NCI-H345 treated with DMSO at 0.1 percent for 48 hours (cell line): ENCODE measurements around the gene ZNF512.
"Not testable (repeated sequence)": the region's sequence is repeated elsewhere in the genome, so short reads cannot be mapped to it uniquely, and the experiment has no call there.

ENCODE experiments used
- DNase-seq: peaks from one replicate; lab custom pipeline; 2025; ENCODE audit not compliant: unreplicated experiment; lab: John Stamatoyannopoulos, UW

ZNF512 gene

DNA sequence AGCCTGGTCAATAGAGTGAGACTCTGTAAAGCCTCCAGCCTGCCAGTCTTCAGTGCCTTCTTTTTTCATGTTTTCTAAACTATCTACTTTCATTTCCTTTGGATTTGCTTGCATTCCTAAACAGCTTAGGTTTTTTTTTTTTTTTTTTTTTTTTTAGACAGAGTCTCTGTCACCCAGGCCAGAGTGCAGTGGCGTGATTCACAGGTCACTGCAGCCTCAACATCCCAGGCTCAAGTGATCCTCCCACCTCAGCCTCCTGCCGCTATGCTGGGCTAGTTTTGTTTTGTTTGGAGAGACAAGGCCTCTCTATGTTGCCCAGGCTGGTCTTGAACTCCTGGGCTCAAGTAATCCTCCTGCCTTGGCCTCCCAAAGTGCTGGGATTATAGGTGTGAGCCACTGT is 47.4 kb downstream of the ZNF512 start:
- DNase-seq, result not testable (repeated sequence)

DNA sequence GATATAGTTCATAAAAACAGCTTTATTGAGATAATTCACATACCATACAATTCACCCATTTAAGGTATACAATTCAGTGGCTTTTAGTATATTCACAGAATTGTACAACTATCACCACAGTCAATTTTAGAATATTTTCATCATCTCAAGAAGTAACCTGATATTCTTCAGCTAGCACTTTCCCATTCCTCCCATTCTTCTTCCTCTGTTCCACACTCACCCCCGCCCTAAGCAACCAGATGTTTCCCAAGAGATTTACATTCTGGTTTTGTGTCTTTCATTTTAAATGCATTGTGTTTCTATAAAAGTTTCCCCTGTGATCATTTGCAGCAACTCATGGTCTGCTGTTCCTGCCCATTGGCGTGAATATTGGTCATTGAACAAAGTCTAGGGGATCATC is 51.4 kb downstream of the ZNF512 start:
- DNase-seq, result no peak

DNA sequence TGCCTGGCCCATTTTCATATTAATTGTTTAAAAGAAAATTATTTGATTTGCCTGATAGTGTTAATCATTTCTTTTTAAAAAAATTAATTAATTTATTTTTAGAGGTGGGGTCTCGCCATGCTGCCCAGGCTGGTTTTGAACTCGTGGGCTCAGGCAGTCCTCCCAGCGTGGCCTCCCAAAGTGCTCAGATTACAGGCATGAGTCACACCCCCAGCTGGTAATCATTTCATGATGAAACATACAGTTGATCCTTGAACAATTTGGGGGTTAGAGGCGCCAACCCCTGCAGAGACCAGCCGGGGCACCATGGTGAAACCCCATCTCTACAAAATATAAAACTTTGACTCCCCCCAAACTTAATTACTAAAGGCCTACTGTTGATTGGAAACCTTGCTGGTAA is 53.9 kb downstream of the ZNF512 start:
- DNase-seq, result no peak

DNA sequence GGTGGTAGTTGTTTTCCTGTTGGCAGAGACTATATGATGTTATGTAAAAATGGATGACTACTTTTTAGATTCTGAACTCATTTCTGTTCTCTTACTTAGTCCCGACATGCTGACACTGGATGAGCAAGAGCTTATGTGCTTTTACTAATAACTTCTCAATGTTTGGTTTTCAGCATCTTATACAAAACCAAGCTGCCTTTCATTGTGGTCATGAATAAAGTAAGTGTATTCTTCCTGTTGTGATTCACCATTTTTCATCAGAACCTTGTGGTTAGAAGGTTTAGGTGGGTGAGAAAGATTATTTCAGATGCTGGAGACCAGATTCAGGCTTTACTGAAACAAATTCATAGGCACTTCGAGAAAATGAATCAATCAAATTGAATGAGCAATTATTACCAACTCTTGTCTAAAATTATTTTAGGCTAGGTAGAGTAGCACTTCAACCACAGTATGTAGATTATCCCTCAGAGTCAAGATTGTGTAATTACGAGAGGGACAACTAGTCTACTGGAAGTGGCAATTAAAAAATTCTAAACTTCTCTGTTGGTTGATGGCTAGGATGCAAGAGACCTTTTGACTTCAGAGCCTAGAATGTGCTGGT is 55.3 kb downstream of the ZNF512 start:
- DNase-seq, result no peak

DNA sequence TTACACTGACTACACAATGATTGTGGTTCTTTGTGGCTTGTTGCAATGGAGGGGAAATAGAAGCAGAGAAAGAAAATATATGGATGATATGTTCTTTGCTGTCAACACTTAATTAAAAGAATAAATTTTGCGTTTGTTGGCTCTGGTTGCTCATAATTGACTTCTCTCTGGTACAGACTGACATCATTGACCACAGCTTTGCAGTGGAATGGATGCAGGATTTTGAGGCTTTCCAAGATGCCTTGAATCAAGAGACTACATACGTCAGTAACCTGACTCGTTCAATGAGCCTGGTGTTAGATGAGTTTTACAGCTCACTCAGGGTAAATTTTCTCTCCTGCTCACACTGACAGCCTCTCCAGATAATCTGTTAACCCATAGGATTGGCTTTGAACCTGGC is 55.9 kb downstream of the ZNF512 start:
- DNase-seq, result no peak

DNA sequence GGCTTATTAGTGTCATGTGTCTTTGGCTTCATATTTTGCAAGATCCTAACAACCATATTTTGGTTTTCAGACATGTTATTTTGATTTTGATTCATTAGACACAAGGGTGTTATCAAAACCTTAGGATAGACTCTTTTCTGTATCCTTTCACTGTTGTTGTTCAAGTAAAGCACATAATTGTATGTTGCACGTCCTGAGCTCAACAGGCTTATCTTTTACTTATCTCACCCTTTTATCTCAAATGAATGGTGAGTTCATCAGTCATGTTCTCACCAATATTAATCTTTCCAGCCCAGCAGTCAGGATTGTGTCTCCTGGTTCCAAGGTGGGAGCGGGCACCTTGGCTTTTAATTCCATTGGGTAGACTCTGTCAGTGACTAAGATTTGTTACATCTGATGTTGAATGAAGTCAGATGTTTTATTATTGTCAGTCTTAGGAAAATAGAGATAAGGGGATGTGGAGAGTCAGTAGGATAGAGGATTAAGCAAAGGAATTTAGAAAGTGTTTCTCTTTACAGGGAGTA is 57.9 kb downstream of the ZNF512 start:
- DNase-seq, result no peak

DNA sequence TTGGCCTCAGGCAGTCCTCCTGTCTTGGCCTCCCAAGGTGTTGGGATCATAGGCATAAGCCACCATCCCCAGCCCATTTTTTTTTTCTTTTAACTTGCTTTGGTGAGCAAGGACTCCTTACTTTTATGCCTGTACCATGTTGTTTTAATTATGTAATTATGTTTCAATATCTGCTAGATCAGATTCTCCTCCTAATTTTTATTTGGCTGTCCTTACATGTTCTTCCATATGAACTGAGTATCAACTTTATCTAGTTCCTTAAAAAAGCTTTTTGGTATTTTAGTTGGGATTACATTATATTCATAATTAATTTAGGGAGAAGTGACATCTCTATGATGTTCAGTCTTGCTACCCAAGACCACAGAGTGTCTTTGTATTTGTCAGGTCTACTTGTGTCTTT is 62.4 kb downstream of the ZNF512 start:
- DNase-seq, result no peak

DNA sequence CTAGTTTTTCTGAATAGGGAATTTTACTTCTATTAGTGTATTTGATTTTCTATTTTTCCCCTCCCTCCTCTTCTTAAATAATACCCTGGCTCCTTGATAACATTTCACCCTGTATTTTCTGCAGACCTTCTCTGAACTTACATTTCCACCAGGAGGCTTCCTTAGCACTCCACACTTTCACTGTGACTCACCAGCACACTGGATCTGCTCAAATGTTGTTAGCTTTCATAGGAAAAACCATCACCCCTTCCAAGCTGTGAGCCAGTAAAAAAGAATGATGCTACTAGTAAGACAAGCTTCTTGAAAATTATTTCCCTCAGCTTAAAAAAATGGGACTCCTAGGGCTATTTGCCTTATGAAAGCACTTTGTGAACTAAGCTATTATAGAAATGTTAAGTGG is 64.4 kb downstream of the ZNF512 start:
- no peak for DNase-seq

DNA sequence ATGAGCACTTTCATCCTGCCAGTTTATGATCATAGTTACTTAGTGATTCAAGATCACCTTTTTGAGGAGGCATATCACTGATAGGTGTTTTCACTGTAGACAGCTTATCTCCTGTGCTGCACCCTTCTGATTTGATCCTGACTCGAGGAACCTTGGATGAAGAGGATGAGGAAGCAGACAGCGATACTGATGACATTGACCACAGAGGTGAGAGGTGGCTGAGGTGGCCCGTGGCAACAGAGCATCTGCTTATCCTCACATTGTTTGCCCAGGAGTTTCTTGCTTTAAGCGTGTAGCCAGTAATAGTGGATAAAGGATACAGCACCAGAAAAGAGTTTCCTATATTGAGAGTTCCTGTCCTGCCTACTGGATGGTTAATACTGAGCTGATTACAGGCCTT is 64.9 kb downstream of the ZNF512 start:
- DNase-seq, result no peak

DNA sequence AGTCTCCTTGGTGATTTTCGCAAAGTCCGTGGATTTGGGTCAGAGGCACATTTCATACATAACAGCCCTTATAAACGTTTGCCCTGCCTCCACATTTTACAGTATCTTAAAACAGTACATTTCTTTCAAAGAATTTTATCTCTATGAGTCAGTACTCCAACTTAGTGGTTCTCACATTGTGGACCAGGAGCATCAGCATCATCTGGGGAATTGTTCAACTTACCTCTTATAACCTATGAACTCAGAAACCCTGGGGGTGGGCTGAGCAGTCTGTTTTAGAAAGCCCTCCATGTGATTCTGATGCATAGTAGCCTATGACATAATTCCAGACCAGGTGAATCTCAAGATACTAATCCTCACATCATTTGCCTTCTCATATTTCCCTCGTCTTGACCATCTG is 68.2 kb downstream of the ZNF512 start:
- no peak for DNase-seq

DNA sequence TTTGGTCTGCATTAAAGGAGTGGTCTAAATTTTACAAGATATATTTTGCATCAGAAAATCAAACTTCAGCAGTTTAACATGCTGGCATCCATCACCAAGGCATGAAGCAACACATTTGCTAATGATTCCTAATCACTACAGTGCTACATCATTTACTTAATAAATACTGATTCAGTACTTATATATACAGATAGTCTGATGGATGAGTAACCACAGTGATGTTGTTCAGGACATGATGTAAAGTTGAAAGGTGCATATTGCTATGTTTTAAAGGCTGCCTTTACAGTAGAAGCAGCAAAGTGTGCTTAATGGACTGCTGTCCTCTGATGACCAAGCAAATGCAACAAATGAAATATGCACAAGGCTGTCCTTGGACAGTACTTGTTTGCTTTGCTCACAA is 69.5 kb downstream of the ZNF512 start:
- DNase-seq, result no peak

DNA sequence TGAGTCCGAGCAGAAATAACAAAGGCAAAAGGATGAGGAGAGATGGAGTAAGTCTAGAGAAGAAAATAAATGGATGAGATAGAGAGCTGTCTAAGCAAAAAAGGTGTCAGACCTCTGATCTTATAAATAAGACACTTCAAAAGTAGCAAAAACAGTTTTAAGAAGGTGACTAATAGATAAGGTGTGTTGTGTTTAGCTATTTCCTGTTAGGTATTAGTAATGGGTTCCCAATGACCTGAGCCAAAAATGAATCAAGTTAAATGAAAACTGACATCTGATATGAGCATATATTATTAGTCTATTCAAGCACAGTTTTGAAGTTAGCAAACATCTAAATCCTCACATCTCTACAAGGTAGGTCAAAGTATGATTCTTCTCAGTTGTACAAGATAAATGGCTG is 69.9 kb downstream of the ZNF512 start:
- no peak for DNase-seq

DNA sequence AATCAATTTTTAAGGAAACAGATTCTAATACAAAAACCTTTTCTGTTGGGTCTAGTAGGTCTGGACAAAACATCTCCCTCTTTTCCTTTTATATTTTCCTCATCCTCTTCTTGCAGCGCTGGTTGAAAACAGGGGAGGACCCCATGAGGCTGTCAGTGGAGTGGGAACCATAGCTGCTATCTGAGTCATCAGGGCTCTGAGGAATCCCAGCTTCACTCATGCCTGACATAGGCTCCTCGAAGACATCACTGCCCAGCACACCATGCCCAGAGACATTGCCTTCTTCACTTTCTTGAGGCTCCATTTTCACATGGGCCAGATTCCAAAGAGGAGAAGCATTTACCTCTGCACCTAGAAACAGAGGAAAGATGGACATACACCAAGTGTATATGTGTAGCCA is 70.6 kb downstream of the ZNF512 start:
- DNase-seq, result no peak

DNA sequence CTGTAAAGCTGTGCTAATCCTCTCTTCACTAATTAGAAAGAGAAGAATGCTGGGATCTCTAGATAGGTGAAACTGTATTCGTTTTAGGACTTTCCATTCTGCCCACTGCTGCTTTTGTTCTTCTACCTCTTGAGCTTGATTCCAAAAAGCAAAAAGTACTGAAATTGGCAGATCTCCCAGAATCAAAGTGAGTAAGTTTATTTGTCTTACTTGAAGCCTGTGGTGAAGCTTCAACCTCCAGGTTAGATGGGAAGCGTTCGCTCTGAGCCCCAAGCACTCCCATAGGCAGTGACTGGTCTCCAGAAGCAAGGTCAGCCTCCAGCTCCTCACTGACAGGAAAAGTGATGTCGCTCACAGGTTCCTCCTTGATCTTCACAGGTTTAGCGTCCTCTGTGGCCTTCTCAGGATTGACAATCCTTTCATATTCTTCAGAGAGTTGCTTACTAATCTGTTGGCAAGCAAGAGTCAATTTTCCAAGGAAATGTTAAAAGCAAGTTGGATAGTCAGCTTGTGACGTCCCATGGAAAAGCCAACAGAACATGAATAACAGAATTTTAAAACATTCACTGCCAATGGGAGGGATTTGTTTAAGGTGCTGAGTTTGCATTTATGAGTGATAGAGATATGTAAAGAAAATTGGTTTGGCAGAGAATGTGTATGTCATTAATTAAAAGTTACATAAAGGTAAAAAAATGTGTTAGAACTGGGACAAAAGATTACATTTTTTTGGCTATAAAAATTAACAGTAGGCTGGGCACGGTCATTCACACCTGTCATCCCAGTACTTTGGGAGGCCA is 72.5 kb downstream of the ZNF512 start:
- DNase-seq, result no peak

DNA sequence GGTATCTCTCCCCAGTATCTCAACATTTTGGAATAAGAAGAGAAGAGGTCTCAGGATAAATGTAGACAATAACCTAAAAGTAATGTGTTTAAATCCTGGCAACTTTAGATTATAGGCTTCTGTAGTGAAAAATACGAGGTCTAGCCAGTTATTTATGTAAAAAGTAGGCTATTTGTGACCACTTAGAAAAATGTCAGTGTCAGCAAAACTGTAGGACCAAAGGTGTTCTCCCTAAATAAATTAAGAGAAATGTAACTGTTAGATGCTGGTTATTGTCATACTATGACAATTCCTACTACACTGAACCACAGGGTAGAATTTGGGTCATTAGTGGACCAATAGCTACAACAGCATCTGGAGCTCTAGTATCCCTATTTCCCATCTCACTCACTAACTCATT is 78.5 kb downstream of the ZNF512 start:
- DNase-seq, result no peak

DNA sequence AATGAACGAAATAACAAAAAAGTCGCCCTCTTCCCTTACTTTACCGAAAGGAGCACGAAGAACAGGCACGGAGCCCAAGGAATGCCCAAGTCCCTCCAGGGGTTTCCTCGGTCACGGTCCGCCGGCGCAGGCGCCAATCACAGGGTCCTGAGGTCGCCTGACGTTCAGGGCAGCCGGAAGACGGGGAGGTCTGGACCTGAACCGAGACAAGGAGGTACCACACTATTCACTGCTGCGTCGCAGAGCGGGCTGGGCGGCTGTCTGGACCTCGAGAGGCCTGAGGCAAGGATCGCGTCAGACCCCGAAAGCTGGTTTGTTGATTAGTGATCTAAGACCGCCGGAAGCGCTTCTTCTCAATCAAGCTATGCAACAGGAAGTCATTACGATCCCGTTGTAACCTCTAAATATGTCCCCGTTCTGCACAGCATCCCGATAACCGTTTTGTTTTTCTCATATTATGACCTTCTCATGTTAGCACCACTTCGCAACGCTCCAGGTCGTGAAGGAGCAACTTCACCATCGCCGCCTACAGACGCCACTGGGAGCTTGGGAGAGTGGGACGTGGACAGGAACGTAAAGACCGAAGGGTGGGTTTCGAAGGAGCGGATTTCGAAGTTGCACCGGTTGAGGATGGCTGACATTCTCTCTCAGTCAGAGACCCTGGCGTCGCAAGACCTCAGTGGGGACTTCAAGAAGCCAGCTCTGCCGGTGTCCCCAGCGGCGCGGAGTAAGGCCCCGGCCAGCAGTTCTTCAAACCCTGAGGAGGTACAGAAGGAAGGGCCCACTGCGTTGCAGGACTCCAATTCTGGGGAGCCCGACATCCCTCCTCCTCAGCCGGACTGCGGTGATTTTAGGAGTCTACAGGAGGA is 80.7 kb downstream of the ZNF512 start, which contains the start of the genes SLC4A1AP and SUPT7L:
Gene SLC4A1AP, plus strand, starts transcription at position 605 of the 869 bp plus-strand sequence. Its CDS starts 26 bp downstream, at position 631.
Gene SUPT7L, minus strand, starts transcription at position 330 of the 869 bp plus-strand sequence. CDS start 1,422 bp downstream, outside the sequence.
- DNase-seq, result peak; percentile 91

DNA sequence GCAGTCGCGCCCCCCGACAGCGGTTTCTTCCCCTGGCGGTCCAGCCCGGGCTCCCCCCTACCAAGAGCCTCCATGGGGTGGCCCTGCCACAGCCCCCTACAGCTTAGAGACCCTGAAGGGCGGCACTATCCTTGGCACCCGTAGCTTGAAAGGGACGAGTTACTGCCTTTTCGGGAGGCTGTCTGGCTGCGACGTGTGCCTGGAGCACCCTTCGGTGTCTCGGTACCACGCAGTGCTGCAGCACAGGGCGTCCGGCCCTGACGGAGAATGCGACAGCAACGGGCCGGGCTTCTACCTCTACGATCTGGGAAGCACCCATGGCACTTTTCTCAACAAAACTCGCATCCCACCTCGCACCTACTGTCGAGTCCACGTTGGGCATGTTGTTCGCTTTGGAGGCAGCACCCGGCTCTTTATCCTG is 81.3 kb downstream of the ZNF512 start:
- DNase-seq, result no peak

DNA sequence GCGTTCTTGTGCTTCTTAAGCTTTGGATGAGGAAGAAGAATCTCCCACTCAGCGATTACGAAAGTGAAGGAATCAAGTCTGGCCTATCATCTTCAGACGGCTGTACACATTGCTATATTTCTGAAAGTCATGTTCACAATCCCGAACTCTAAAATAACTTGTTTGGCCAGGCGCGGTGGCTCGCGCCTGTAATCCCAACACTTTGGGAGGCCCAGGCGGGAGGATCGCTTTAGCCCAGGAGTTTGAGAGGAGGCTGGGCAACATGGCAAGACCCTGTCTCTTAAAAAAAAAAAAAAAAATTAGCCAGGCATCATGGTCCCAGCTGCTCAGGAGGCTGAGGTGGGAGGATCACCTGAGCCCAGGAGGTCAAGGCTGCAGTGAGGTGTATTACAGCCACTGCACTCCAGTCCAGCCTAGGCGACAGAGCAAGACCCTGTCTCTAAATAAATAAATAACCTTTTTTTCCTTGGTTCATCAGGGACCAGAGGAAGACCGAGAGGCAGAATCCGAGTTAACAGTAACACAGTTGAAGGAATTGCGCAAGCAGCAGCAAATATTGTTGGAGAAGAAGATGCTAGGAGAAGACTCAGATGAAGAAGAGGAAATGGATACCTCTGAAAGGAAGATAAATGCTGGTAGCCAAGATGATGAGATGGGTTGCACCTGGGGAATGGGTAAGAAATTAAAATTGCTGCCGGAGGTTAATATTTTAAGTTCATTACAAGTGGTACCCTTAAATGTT is 82.0 kb downstream of the ZNF512 start:
- no peak for DNase-seq

DNA sequence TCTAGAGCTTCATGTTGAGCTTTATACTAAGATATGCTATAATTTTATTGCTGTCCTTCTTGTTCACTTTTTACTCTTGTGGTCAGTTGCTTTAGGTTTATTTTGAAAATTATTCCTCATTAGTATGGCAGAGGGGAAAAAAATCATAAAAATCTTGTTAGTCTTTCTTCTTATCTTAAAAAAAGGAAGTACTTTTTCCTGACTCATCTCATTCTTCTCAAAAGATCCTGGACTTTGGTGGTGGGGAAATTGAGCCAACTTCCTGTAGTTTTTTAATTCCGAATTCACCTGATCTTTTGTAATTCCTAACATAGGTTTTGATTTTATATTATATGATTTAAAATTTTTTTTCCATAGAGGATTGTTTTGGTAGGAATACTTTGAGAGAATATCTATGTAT is 84.6 kb downstream of the ZNF512 start:
- no peak for DNase-seq

DNA sequence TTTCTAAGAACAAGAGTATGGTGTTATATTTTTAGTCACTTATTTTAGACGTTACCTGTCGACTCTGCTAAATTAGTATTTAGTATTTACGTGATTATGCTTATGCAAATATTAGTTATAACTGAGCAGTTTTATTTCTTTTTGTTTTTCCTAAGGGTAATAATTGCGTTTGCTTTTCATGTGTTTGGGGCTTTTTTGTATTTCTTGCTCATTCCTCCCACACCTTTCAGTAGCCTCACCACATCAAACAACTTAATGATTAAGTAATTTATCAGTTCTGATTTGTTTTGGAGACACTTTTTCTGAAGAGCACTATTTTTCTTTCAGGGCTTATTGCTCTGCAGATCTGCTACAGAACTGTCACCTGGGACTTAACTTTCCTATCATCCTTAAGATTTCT is 88.4 kb downstream of the ZNF512 start:
- DNase-seq, result no peak
